GM21576 (cell line): ENCODE results near the gene SLC25A21.

Experiments
- ATAC-seq: cut with Tn5 transposase; IDR thresholded peaks from one replicate; pipeline ENCODE4 v1.9.1; 2021; ENCODE audit warnings: mild to moderate bottlenecking, moderate library complexity; ENCODE audit not compliant: unreplicated experiment

SLC25A21 gene

DNA sequence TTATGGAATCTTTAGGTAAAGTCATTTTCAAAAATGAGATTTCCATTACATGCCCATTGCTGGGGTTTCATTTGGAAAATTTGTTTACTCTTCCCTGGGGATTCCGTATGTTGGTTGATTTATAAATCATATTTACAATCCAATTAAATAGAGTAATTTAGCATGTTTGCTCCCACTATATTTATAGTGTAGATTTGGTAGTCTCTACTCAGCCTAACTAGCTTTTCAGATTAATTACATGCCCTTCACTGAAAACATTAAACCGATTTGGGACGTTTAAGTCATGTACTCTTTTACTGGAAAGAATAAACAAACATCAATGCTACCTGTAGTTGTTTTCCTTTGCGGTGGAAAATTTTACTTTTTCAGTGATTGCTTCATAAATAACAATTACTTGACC lies 500.3 kb downstream of the SLC25A21 start:
- no peak for ATAC-seq

DNA sequence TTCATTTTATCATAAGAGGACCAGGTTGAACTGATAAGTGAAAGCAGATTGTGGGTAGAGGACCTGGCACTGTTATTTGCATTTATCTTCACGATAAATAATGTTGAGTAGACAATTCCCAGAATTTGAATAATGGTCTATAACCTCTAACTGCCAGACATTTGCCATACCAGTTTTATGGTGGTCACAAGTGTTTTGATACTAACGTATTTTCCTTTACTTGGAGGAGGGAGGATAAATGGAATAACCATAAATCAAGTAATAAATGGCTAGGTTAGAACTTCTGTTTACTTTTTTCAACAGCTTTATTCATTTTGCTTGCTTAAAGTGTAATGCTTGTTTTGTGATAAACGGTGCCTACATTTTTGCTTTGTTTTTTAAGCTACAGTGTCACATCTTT lies 501.3 kb downstream of the SLC25A21 start:
- ATAC-seq: no peak

- ATAC-seq: no peak
Observed at GRCh38 chr14:36667679-36668078, 504.7 kb downstream of the SLC25A21 start.

GRCh38 chr14:36666416-36667206 lies 505.8 kb downstream of the SLC25A21 start:
- ATAC-seq: no peak

DNA sequence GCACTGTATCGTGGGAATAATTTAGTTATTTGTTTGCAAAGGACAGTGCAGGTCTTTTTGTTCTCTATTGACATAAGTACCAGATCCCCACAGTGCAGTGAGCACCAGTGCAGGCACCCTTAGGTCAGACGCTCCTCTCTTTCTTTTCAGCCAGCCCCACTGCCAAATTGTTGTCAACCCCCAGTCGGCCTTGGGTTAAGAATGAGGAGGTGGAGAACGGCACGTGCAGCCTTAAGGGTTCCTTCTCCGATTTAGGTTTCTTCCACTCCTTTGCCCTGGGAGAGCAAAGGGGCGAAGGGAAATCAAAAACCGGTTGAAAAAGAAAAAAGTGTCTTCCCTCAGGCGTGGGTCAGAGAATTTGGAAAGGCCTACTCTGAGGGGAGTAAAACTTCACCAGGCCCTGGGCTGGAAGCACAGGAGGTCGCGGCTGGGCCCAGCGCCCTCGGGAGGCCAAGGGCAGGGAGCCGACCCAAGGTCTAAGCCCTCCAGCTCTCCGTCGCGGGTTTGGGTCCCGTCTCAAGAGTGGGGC lies 506.5 kb downstream of the SLC25A21 start:
- ATAC-seq: no peak

GRCh38 chr14:36664322-36665193 lies 507.8 kb downstream of the SLC25A21 start:
- ATAC-seq: no peak

DNA sequence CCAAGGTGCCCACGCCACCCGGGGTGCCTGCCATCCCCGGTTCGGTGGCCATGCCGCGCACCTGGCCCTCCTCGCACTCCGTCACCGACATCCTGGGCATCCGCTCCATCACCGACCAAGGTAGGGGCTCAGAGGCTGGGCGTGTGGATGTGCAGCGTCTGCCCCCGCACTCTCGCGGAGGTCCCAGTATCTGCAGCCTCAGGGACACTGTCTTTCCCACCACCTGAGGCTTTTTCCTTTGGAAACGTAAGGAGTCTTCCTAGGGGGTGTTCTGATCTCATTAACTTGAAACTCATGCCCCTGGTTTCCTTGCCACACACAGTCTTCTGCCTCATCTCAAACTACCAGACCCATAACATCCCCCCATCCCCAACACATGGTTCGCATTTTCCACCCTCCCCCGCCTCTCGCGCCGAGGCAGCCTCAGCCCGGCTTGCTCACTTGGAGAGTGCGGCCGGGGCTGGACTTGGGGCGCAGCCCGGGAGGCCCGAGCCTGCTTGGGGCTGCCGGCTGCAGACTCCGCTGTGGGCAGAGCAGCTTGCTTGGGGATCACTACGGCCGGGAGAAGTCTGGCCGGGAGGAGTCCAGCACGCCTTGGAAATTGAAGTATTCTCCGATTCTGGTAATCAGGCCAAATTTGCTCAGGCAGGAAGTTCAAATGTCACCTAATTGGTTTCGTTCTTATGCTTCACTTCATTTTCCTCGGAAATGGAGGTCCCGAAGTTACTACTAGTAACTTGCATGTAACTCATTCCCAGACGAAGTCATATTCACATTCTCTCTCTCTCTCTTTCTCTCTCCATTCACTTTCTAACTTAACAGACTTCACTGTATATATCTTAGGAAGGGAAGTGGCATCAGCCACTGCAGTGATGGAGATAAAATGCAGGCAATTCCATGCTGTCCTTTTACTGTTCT lies 508.7 kb downstream of the SLC25A21 start:
- no peak for ATAC-seq

GRCh38 chr14:36662543-36663403 lies 509.6 kb downstream of the SLC25A21 start:
- ATAC-seq: no peak

DNA sequence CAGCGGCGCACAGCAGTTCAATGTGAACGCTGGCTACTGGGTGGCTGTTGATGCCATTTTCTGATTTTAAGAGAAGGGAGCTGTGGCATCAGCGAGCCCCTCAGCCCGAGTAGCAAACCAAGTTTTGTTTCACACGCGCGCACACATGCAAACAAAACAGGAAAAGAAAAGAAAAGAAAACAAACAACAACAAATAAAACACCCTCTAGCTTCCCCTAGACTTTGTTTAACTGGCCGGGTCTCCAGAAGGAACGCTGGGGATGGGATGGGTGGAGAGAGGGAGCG lies 510.2 kb downstream of the SLC25A21 start:
- no peak for ATAC-seq

DNA sequence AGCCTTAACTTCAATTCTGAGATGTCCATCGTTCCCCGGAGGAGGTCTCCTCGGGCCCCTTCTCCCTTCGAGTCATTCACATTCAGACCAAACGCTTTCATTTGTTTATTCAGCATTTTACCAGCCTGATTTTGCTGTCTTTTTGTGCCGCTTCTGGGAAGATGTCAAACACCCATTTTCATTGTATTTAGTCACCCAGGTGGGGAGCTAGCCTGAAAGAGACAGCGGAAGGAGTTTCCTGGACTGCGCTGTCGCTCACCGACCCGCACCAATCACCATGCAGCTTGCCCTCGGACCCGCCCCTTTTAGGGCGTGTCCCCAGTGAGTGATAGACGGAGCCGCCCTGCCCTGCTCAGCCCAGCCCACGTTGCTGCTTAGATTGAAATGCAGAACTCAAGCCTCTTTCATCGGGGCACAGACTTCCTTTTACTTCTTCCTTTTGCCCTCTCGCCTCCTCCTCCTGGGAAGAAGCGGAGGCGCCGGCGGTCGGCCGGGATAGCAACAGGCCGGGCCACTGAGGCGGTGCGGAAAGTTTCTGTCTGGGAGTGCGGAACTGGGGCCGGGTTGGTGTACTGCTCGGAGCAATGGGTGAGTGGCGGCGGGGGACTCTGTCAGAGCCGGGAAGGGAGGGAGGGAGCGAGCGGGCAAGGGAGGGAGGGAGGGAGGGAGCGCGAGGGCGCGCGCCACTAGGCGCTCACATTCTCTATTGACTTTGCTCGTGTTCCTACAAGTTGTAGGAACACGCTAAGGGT lies 510.7 kb downstream of the SLC25A21 start, which contains the start of gene PAX9:
Gene PAX9, plus strand, starts transcription at position 355 of the 752 bp plus-strand sequence. Its CDS starts 230 bp downstream, at position 585.
- peak; percentile 66 for ATAC-seq

DNA sequence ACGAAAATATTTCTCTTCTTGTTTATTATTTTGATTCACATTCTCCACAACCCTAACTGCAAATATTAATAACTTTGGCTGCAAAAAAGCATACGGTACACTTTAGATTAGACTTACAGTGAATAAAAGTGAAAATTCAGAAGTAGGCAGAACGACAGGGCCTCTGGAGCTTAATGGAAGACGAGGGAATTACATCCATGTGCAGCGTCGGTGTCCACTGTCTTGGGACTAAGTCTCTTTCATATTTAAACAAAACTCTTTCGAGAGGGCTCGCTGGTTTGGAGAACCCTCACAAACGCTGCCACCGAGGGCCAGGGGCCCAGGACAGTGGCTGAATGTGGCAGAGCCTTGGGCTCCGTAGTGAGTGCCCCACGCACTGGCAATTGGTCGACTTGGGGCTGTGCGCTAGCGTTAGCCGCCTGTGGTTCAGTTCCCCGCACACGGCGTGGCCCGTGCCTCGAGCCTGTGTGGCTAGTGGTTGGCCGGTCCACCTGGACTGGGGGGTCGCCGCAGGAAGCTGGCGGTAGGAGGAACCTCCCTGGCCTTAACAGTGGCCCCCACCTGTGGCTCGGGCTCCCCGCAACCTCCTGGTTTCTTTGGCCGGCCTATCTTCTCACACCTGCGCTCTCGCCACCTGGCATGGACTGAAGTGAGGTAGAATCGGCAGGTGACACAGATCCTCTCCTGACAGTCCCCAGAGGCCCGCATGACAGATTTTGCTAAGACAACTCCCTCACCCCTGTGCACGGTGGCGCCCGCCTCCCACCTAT lies 511.5 kb downstream of the SLC25A21 start:
- no peak for ATAC-seq

- no peak for ATAC-seq
Observed at GRCh38 chr14:36659822-36660735, 512.3 kb downstream of the SLC25A21 start.

GRCh38 chr14:36659010-36659821 lies 513.2 kb downstream of the SLC25A21 start:
- ATAC-seq: no peak

- no peak for ATAC-seq
Observed at GRCh38 chr14:36658123-36659009, 514.0 kb downstream of the SLC25A21 start.

DNA sequence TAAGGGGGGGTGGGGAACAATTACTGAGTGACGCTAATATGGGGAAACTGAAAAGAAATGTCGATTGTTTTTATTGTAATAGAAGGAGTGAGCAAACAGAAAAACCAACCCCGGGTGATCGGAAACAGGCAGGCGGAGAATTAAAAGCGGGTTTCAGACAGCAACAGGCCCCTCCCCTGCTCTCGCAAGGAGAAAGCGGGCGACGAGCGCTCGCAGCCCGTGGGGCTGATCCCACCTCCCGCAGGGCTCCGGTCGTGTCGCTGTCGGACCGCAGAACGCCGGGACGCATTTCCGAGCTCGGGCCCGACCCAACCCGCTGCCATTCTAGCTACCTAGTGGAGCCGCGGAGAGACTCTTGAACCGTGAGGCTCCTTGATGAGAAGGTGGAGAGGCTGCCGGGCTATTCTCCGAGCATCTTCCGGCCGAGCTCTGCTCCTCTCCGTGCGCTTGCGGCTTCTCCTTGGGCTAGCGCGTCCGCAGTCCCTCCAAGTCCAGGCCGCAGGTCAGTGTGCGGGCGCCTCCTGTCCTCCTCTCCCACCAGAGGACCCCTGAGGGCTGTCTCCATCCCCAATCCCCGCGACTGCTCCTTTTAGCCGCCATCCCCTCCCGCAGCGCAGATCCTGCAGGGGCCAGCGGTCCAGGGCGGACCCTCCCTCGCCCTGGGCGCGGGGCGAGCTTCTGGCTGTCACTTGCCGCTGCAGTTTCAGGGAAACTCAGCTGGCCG lies 514.8 kb downstream of the SLC25A21 start:
- no peak for ATAC-seq
